ENCODE data around the gene URB1.

DNA sequence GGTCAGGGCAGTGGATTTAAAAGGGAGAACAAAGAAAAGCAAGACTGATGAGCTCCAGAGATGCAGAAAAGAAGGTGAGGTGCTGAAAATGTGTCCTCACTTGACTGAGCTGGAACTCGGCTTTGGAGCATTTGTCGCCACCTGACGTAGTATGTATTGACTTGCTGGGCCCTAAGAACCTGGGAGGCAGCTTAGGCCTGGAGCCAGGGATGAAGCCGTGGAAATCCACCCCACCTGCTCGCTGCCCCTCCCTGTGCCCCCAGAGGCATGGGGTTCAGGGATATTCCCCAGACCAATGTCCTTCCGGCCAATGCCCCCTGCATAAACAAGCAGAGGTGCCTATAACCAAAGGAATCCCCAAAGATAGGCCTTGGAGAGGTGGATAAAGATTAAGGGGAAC is 79.8 kb downstream of the URB1 start:
- no peak for TF ChIP-seq POLR2A (IDR thresholded peaks at IDR 0.05; ENCODE audit: low read length)
- no peak for TF ChIP-seq GATA1 (IDR thresholded peaks at IDR 0.05; ENCODE audit: low read depth, low read length)

All from erythroblast (primary cell).